K562 (cell line): Measurements from ENCODE around the gene EDEM2. TPM values are rescaled to one million over a fixed set of nuclear protein-coding genes. Genes with fewer than 3 reads are reported as not detected.

Experiments used
- CHD4 ChIP-seq: fragments of 200-600 bp; sonication (generic); IDR thresholded peaks from 3 replicates; pipeline ENCODE4 v1.6.1; 2012; ENCODE audit warnings: low read depth, mild to moderate bottlenecking, mixed read lengths, low read length, inconsistent platforms; ENCODE audit not compliant: insufficient read depth, insufficient replicate concordance, poor library complexity, severe bottlenecking
- CLOCK ChIP-seq: fragments of 250-450 bp; sonication (Bioruptor Pico); IDR thresholded peaks from 2 replicates; pipeline ENCODE4 v1.4.0; 2020; ENCODE audit warnings: mild to moderate bottlenecking, moderate library complexity, borderline replicate concordance
- CREB3L1 ChIP-seq: fragments of 450-650 bp; IDR thresholded peaks from 2 replicates; pipeline ENCODE4 v1.6.1; 2014; ENCODE audit warnings: low read depth, mild to moderate bottlenecking, moderate library complexity, borderline replicate concordance
- LEF1 ChIP-seq: fragments of 450-650 bp; IDR thresholded peaks from 2 replicates; pipeline ENCODE4 v1.6.1; 2016; ENCODE audit warnings: mild to moderate bottlenecking
- MGA ChIP-seq: fragments of 450-650 bp; IDR thresholded peaks from 2 replicates; pipeline ENCODE4 v1.6.1; 2016; ENCODE audit warnings: mild to moderate bottlenecking, moderate library complexity
- NEUROD1 ChIP-seq: fragments of 150-350 bp; IDR thresholded peaks from 2 replicates; pipeline ENCODE4 v1.6.1; 2014; ENCODE audit warnings: borderline replicate concordance, low read length, low read depth; ENCODE audit not compliant: partially characterized antibody
- RBM34 ChIP-seq: fragments of 200-400 bp; formaldehyde crosslinking; IDR thresholded peaks from 2 replicates; pipeline ENCODE4 v1.6.1; 2018; ENCODE audit warnings: low read length, borderline replicate concordance; ENCODE audit not compliant: insufficient read depth
- ZNF584 ChIP-seq: fragments of 200-800 bp; sonication (Bioruptor generic); IDR thresholded peaks from 2 replicates; pipeline ENCODE4 v1.6.1; 2016; ENCODE audit warnings: low read depth, mild to moderate bottlenecking, missing genetic modification characterization, missing compliant biosample characterization
- polyA plus RNA-seq, 8 experiments: library from polyadenylated mRNA; depleted of rRNA in 4 of 8; stranded (reverse) in 5 of 8; unstranded in 3 of 8; fragments of >200 nt; fragmentation: Nextera tagmentation in 2 of 8; fragmentation: Illumina TruSeq in 1 of 8; extraction: Ambion mirVana in 2 of 8; extraction: Trizol in 1 of 8; gene quantifications; 2 replicates each; pipeline versions ENCODE4 v1.2.1 to v1.2.3, GENCODE V29; 2011 to 2014; ENCODE audit warnings: inconsistent platforms in 1 of 8, missing spikeins in 1 of 8
- total RNA-seq, 7 experiments: library from RNA; depleted of rRNA in 6 of 7; stranded (reverse); fragments of >200 nt in 6 of 7; fragmentation: Illumina TruSeq in 2 of 7; extraction: Trizol in 2 of 7; gene quantifications; 2 replicates each; pipeline versions ENCODE4 v1.2.1 to v1.2.3, GENCODE V29; 2011 to 2021; ENCODE audit warnings: low replicate concordance in 1 of 7

EDEM2 gene
- total and polyA plus RNA-seq, 9 of the 15 experiments (the other 6 are each of a cell fraction or from before 2014, with no cell fraction given) = 6.9 to 11.0 (median 9.7) TPM

- TF ChIP-seq MGA (peak; percentile 65), NEUROD1 (no peak), CREB3L1 (no peak), ZNF584 (CRISPR knock-in tag) (no peak), LEF1 (peak; percentile 52; the same call in 1 of the 2 replicates), CHD4 (no peak), RBM34 (no peak), CLOCK (CRISPR knock-in tag) (no peak)
These were observed 45.2 kb upstream of the EDEM2 start (continued) for GRCh38 chr20:35192118-35192872.
